ENCODE data around the gene GRIK5.
"Not testable (repeated sequence)": the region's sequence is repeated elsewhere in the genome, so short reads cannot be mapped to it uniquely, and the experiment has no call there.

Gene GRIK5

DNA sequence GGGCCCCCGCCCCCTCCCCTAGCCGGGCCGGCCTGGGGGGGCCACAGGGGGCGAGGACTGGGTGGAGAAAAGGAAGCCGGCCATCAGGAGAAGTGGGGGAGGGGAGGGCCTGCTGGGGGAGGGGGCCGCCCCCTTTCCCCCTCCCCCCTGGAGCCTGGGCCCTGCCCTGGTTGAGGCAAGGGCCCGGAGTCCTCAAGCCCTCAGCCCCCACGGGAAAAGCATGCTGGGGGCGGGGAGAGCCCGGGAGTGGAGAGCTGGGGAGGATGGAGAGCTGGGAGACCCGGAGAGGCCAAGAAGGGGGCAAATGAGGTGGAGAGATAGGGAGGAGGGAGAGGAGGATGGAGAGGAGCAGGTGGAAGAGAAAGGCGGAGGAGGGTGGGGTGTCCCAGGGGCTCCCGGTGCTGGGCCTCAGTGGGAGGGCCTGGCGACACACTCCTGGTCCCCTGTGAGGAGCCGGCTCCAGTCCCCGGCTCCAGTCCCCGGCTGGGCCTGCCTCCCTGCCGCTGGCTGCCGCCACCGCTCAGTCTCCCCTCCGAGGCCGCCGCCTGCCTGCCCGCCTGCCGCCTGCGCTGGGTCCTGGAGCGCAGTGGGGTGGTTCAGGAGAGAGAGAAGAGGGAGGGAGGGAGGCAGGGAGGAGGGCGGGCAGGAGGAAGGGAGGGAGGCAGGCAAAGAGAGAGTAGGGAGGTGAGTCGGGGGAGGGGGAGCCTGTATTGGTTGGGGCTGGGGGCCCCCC lies at the start of gene GRIK5:
Gene GRIK5, minus strand, starts transcription at position 588 of the 733 bp plus-strand sequence. CDS start 4,436 bp downstream, outside the sequence.
- DNase-seq (ENCODE audit: low read depth): no peak

DNA sequence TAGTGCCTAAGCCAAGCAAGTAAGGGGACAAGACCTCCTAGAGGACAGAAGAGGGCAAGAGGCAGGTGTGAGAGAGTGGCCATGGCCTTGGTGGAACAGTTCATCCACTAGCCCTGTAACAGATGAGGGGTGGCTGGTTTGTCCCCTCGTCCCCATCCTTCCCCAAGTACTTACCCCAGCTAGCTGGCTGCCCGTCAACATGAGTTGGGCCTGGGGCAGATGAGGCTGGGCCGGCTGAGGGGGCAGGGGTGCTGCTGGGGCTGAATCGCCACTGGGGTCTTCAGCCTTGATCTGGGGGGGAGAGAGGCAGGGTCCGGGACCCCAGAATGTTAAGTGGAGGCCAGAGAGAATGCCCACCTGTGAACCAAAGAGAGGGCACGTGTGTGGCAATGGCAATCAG lies 47.1 kb upstream of the GRIK5 start:
- no peak for DNase-seq (ENCODE audit: low read depth)

DNA sequence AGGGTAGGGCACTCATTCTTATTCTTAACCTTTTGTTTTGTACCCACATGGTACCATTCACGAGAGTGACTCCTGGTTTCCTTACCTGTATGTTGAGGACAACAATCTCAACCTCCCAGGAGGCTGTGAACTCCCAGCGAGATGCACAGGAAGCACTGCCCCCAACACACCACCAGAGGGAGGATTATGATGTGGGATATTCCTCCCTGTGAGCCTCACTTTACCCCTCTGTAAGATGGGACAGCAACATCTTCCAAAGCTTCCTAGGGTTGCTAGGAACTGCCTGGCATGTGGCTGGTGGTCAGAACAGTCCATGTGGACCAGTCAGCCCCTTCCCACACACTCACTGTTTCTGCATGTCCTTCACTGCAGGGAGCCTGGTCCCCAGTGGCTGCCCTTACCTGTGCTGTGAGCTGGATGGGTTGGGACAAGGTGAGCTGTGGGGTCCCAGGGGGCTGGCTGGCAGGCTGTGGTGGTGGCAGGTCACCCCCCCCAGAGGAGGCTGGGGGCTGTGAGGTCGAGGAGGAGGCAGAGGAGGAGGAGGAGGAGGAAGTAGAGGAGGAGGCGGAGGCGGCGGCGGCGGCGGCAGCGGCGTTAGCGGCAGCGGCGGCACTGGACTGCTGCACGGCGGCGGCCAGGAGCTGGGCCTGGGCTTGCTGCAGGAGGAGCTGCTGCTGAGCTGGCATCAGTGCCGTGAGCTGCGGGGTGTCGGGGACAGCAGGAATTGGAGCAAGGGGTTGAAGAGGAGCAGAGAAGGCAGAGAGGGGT lies 46.5 kb upstream of the GRIK5 start:
- DNase-seq (ENCODE audit: low read depth): no peak

GRCh38 chr19:42115705-42116104 lies 45.7 kb upstream of the GRIK5 start:
- no peak for DNase-seq (ENCODE audit: low read depth)

DNA sequence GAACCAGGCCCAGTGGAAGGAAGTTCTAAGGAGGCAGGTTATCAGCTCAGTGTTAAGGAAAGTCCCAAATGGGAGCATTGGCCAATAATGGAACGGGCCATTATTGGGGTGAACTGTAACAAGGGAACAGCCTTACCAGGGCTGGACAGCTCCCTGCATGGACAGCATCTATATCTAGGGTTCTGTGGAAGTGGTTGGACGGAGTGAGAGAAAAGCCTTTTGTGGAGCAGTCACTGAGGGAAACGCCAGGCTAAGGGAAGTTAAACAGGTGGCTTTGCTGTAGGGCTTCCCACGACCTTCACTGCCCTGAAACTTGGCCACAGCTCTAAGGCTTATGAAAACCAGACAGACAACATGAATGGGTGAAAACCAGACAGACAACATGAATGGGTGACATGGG lies 45.2 kb upstream of the GRIK5 start:
- DNase-seq (ENCODE audit: low read depth): no peak

GRCh38 chr19:42114412-42114811 lies 44.4 kb upstream of the GRIK5 start:
- DNase-seq (ENCODE audit: low read depth): peak; percentile 40

DNA sequence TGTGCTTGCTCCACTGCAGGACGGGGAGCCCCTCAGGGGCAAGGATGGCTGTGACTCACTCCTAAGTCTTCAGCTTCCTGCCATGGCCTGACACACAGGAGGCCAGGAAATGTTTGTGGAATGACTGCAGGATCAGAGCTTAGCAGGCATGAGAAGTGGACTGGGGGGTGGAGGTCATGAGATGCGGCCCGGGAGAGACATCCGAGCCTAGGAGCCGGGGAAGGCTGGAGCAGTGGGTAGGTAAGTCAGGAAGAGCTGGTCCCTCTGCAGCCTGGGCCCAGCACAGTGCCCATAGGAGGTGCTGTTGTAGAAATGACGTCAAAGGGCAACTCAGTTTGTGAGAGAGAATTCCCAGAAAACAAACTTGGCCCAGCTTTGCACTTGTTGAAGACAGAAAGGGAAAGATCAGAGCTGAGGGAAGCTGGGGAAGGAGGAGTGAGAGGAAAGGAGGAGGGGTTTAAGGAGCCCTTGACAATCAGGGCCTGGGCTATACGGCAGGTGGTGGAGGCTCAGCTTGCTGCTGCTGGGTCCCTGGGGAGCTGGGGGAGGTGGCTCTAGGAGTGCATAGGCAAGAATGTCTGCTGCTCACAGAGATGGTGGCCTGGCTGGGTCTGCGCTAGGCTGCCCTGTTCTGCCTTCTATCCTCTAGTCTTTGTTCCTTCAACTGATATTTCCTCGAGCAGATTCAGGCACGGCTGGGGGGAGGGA lies 43.8 kb upstream of the GRIK5 start:
- DNase-seq (ENCODE audit: low read depth): peak; percentile 99

- DNase-seq (ENCODE audit: low read depth): peak; percentile 84
These were observed 41.8 kb upstream of the GRIK5 start for GRCh38 chr19:42111811-42112210.

DNA sequence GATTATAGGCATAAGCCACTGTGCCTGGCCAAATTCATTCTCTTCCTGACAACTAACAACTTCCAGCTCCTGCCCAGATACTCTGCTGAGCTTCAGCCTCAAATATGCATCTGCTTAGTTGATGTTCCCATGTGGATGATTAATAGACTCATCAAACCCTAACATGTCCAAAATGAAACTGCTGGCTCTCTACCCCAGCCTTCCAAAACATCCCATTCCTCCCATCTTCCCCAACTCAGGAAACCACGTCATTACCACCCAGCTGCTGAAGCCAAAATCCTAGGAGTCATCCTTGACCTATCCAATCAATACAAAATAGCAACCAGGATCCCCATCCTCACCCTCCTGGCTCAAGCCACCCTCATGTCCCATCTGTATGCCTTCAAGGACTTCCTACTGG lies 41.4 kb upstream of the GRIK5 start:
- DNase-seq (ENCODE audit: low read depth): peak; percentile 83

- DNase-seq (ENCODE audit: low read depth): no peak
These were observed 40.7 kb upstream of the GRIK5 start for GRCh38 chr19:42110658-42111057.

- no peak for DNase-seq (ENCODE audit: low read depth)
These were observed 39.9 kb upstream of the GRIK5 start for GRCh38 chr19:42109896-42110295.

DNA sequence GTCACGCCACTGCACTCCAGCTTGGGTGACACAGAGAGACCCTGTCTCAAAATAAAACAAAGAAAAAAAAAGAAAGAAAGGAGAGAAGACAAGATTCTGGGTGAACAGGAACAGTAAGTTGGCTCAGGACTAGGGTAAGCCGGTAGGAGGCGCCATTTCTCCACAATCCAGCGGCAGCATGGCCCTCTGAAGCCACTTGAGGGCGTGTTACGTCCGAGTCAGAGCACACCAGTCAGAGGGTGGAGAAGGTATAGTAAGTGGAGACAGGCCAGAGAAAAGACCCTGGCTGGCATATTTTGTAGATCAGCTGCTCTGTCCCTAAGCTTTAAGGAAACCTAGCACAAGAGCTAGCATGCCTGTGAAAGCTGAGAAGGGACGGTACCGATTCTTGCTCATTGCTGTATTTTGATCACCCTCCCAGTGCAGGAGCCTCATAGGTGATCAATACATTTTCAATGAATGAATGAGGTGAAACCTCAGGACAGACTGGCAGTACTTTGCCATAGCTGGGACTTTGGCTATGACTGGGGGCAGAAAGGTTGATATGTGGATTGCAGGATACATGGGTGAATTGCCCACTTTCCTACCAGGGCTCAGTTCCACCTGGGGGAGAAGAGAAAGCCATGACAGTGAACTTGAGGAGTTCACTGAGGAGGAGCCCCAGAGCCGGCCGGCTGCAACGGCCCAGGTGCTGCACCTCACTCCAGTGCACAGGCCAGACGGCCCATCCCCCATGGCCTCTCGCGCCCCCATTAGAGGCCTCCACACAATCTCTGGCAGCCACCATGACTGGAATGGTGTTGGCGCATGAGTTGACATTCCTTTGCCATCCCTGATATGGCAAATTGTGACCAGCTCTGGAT lies 38.8 kb upstream of the GRIK5 start:
- DNase-seq (ENCODE audit: low read depth): peak; percentile 92

DNA sequence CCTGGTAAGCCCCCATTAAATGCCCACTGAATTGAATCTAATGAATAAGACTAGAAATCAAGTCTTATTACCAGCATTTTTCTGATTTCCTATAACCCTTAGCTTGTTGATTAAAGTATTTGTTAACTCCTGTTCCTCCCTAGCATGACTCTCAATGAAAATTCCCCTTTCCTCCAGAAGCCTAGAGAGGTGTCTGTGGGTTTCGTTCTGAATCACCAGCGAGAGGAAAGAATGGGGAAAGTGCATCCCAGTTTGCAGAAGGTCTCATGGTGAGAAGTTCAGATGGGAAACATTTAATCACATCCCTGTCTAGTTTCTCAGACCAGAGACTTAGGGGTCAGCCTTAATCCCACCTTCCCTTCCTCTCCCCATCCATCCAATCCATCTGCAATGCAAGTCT lies 35.4 kb upstream of the GRIK5 start:
- DNase-seq (ENCODE audit: low read depth): no peak

GRCh38 chr19:42102877-42103276 lies 32.9 kb upstream of the GRIK5 start:
- DNase-seq (ENCODE audit: low read depth): no peak

DNA sequence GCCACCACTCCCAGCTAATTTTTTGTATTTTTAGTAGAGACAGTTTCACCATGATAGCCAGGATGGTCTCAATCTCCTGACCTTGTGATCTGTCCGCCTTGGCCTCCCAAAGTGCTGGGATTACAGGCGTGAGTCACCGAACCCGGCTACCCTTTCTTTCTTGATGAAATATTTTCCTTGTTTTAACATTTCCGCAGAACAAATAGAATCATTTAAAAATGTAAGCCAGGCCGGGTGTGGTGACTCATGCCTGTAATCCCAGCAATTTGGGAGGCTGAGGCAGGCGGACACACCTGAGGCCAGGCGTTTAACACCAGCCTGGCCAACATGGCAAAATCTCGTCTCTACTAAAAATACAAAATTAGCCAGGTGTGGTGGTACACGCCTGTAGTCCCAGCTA lies 30.2 kb upstream of the GRIK5 start:
- not testable (repeated sequence) for DNase-seq (ENCODE audit: low read depth)

DNA sequence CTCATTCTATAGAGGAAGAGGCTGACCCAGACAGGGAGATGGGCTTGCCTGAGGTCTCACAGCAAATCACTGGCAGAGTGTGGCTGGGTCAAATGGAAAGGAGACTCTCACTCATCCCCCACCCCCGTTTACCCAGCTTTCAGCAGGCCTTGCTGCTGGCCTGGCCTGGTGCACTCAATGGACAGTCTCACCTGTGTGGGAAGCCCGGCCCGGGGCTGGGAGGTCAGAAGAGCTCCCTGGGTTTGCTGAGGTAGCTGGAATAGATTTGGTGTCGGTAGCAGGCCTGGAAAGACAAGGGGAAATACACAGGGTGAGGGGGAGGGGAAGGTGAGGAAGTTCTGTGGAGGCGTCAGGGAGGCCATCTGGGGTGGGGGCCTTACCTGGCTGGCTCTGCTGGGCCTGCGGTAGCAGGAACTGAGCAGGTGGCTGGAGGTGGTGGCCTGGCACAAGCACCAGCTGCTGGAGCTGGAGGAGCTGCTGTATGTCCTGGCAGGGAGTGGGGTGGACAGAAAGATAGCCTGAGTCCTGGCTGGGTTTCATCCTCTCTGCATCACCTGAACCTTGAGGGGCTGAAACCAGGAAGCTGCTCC lies 29.4 kb upstream of the GRIK5 start:
- DNase-seq (ENCODE audit: low read depth): no peak

GRCh38 chr19:42098781-42099180 lies 28.8 kb upstream of the GRIK5 start:
- DNase-seq (ENCODE audit: low read depth): no peak

DNA sequence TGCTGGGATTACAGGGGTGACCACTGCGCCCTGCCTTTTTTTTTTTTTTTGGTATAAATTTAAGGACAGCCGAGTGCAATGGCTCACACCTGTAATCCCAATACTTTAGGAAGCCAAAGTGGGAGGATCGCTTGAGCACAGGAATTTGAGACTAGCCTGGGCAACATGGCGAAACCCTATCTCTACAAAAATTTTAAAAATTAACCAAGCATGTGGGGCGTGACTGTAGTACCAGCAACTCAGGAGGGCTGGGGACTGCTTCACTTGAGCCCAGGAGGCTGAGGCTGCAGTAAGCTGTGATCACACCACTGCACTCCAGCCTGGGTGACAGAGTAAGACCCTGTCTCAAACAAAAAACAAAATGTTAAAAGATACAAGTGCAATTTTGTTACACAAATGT lies 27.5 kb upstream of the GRIK5 start:
- DNase-seq (ENCODE audit: low read depth): no peak

- DNase-seq (ENCODE audit: low read depth): no peak
These were observed 26.3 kb upstream of the GRIK5 start for GRCh38 chr19:42096255-42096837.

GRCh38 chr19:42095814-42096230 lies 25.8 kb upstream of the GRIK5 start:
- DNase-seq (ENCODE audit: low read depth): no peak

- DNase-seq (ENCODE audit: low read depth): no peak
These were observed 25.3 kb upstream of the GRIK5 start for GRCh38 chr19:42095142-42095813.

All from ELR (cell line).